HG02798 (cell line): Measurements from ENCODE around the gene ZBTB48.
"Not testable (repeated sequence)": the region's sequence is repeated elsewhere in the genome, so short reads cannot be mapped to it uniquely, and the experiment has no call there.

Source experiments
- ATAC-seq: cut with Tn5 transposase; IDR thresholded peaks from one replicate; pipeline ENCODE4 v1.9.1; 2021; ENCODE audit warnings: mild to moderate bottlenecking; ENCODE audit not compliant: unreplicated experiment, poor library complexity

ZBTB48 gene

GRCh38 chr1:6590046-6590445 lies 10.3 kb downstream of the ZBTB48 start:
- no peak for ATAC-seq

- ATAC-seq = no peak
Measured at GRCh38 chr1:6591222-6591621, 11.4 kb downstream of the ZBTB48 start.

- no peak for ATAC-seq
Measured at GRCh38 chr1:6591644-6592043, 11.8 kb downstream of the ZBTB48 start.

DNA sequence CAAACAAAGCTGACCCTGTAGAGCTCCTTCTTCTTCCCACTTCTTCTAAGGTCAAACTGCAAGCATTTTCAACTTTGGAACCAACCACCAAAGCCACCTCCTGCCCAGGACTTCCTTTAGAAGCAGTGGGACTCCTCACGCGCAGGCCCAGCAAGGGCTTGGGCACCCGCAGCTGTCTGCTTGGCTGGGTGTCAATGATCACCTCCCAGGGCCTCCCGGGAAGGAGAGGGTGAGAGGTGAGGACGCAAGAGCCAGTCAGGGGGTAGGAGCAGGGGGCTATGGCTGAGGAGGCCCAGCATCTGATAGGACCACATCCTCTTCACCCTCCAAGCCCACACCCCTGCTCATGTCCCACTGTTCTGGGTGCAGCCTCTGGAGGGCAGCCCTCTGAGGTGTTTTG lies 12.6 kb downstream of the ZBTB48 start:
- ATAC-seq = no peak

GRCh38 chr1:6592865-6593593 lies 13.2 kb downstream of the ZBTB48 start:
- no peak for ATAC-seq

GRCh38 chr1:6593810-6594209 lies 14.0 kb downstream of the ZBTB48 start:
- no peak for ATAC-seq

GRCh38 chr1:6594977-6595740 lies 15.4 kb downstream of the ZBTB48 start:
- no peak for ATAC-seq

- no peak for ATAC-seq
Measured at GRCh38 chr1:6596351-6596750, 16.6 kb downstream of the ZBTB48 start.

DNA sequence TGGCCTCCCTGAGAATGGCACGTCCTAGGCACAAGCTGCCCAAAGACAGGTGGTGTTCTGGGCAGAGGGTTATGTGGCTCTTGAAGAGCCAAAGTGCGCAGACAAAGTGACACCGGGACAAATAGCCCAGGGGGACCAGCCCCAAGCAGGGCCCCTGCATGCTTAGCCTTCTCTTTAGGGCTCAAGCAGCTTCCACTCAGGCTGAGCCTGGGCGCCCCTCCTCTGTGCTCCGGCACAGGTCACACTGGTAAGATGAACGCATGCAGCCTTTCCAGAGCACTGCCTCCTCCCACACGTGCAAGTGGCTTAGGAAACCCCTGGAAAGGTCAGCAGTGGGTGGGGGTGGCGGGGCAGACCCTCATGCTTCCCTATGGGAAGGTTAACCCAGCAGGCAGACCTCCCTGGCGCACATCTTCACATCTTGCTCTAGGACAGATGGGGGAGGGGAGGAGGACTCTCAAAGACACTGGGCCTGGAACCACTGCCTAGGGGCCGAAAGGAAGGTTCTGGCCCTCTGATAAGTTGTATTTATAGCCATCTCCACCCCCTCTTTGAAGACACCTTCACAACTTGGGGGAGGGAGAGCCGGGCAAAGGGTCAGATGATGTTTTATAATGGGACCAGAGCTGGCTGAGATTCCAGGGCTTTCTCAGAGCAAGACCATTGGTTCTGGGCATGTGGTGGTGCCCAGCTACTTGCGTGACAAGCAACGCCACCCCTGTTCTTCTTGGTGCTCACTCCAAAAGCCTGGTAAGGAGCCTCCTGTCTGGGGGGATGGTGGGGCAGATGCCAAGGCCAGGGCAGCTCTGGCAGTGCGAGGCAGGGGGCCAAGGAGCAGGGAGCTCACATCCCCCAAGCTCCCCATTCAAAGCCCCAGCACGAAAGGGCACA lies 17.3 kb downstream of the ZBTB48 start:
- ATAC-seq = no peak

DNA sequence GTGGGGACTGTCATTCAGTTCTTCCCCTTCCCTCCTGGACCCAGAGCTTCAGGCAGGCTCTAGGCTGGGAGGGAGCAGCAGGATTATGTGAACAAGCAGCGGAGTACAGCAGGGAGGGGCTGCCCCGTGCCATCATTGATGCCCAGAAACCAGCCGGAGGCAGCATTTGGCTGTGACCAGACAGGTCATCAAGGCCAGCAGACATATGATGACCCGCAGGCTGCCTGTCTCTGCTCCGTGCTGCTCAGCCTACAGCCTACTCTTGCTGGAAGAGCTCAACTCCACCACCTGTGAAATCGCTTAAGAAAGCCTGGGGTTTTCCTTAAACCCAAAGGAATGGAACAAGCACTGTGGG lies 18.0 kb downstream of the ZBTB48 start:
- no peak for ATAC-seq

GRCh38 chr1:6599141-6599975 lies 19.6 kb downstream of the ZBTB48 start:
- ATAC-seq = no peak

DNA sequence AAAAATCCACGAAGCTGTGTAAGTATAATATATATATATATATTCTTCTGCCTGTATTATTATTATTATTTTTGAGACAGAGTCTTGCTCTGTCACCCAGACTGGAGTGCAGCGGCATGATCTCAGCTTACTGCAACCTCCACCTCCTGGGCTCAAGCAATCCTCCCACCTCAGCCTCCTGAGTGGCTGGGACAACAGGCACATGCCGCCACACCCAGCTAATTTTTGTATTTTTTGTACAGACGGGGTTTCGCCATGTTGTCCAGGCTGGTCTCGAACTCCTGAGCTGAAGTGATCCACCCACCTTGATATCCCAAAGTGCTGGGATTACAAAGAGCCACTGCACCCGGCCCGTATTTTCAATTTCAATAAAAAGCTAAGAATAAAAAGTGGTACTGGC lies 20.2 kb downstream of the ZBTB48 start:
- not testable (repeated sequence) for ATAC-seq

GRCh38 chr1:6600410-6601048 lies 20.7 kb downstream of the ZBTB48 start:
- peak; percentile 1 for ATAC-seq

DNA sequence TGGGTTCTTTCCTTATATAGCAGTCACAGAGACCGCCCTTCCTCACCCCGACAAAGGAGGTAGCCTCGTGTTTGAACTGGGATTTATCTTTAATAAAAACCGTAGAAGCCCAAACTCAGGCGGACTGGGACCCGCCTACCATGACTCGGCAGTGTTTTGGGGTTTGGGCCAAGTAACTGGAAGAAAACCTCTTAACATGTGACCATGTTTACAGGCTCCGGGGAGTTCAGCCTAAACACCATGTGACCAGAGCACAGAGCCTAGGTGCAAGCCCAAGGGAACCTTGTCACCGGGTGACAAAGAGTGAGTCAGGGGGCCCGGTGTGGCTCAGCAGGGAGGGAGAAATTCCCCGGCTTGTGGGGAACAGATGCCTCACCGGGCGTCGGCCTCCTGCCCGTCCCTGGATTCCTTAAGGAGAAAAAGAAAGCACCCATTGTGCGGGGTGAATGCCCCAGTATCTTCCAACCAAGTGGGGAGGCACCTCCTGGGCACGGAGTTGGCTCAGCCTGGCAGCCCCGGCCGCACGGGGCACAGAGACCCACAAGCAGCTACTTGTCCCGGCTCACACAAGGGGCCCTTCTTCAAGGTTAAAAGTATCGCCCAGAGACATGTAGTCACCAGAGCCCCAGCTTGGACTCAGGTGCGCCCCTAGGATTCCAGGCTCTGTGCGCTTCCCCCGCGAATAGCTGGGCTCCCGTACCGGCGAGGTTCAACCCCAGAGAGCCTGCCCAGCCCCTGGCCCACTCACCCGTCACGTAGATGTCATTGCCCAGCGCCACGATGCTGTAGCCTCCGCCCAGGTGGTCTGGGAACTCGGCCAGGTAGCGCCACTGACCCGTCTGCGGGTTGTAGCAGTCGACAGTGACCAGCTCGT lies 21.5 kb downstream of the ZBTB48 start:
- peak; percentile 32 for ATAC-seq

DNA sequence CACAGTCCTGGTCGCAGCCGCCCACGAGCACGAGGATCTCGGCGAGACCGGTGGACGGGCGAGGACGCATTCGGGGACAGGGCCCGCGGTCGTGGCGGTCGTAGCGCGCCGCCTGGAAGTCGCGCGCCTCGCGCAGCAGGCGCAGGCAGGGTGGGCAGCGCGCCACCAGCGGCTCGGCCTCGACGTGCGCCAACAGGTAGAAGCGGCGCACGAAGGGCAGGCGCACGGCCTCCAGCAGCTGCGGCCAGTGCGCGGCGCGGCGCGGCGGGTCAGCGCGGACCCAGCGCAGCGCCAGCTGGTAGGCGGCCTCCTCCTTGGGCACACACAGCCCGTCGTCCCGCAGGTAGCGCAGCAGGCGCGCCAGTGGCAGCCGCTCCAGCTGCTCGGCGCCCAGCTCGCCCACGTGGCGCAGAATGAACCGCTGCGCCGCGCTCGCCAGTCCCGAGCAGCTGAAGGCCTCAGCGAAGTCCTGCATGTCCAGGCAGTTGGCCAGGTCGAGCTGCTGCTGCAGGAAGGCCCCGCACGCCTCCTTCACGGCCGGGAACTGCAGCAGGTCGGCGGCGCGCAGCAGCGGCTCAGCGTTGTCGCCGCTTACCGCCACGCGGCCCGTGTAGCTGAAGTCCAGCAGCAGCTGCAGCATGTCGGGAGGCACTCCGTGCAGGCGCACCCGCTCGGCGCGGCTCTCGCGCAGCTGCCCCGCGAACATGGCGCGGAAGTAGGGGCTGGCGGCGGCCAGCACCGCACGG lies 22.3 kb downstream of the ZBTB48 start:
- peak; percentile 9 for ATAC-seq

GRCh38 chr1:6602669-6603237 lies 23.0 kb downstream of the ZBTB48 start, which contains the start of gene KLHL21:
Gene KLHL21 (minus strand): TSS chr1:6602869. CDS start chr1:6602817, 52 bp downstream.
- ATAC-seq = peak; percentile 65

DNA sequence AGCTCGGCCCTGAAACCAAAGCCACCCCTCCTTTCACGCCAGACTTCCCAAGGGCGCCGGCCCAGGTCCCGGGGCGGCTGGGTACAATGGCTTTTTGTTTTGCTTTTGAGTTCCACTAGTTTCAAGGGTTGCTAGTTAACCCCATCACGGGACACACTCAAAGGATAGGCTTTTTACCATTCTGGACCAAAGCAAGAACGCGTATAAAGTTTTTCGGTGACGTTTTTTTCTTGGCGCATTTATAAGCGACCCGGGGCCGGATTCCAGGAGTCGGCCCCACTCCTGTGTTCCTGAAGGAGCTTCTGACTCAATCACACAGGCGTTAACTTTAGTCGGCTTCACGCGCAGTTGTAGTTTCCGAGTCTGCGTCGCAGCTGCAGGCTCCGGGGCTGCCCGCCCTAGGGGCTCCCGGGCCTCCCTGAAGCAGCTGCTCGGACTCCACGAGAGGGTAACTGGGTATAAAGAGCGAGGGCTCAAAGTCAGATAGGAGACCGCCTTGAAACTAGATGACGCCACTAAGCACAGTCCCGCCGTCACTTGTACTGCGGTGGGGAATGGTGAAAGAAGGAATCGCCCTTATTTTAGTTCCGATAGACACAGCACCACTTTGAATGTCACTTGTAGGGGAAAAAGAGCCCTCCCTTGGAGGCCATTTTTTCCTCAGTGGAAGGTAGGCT lies 23.6 kb downstream of the ZBTB48 start:
- ATAC-seq = no peak
